Testis (tissue), 3 donors: ENCODE results near the gene ARID5B. TPM values are rescaled to one million over a fixed set of nuclear protein-coding genes. Genes with fewer than 3 reads are reported as not detected.

Experiments
- DNase-seq: peaks from one replicate; pipeline ENCODE4 v3.0.0-alpha.2; 2019
- H3K27ac ChIP-seq, 2 donors: fragments of 200-600 bp; sonication (generic); one replicate each; pipeline ENCODE4 v1.5.1; 2019
- H3K27me3 ChIP-seq: fragments of 200-600 bp; sonication (generic); one replicate; pipeline ENCODE4 v1.5.1; 2019
- H3K36me3 ChIP-seq: fragments of 200-600 bp; sonication (generic); one replicate; pipeline ENCODE4 v1.5.1; 2017; ENCODE audit warnings: low read depth; ENCODE audit errors: missing control alignments
- H3K4me1 ChIP-seq: fragments of 200-600 bp; sonication (generic); one replicate; pipeline ENCODE4 v1.5.1; 2019
- H3K4me3 ChIP-seq, 2 donors: fragments of 200-600 bp; sonication (generic); one replicate each; pipeline ENCODE4 v1.5.1; 2017 to 2019
- H3K9me3 ChIP-seq: fragments of 200-600 bp; sonication (generic); one replicate; pipeline ENCODE4 v1.5.1; 2017
- POLR2A ChIP-seq: fragments of 450-650 bp; IDR thresholded peaks from one replicate; pipeline ENCODE4 v1.6.1; 2017; ENCODE audit warnings: antibody characterized with exemption, mild to moderate bottlenecking, moderate library complexity
- WGBS, 2 donors: methylation state at CpG; one replicate each; pipeline ENCODE4 v1.1.5; 2018; 5-methylcytosine and 5-hydroxymethylcytosine counted together
- intact Hi-C: fragments of 100-400 bp; cut with DNase I; formaldehyde crosslinking; loops from one replicate; pipeline ENCODE4 v1.15.1; 2023; ENCODE audit warnings: low total_unique reads
- polyA plus RNA-seq: library from polyadenylated mRNA; stranded (reverse); fragments of 350-450 nt; fragmentation: Illumina TruSeq; extraction: RNeasy Lipid Tissue Mini Kit (QIAGEN cat#74804); gene quantifications from one replicate; pipeline ENCODE4 v1.2.3, GENCODE V29; 2014; ENCODE audit warnings: low read depth, low replicate concordance; ENCODE audit not compliant: insufficient read depth
- total RNA-seq, 2 donors: library from RNA; depleted of rRNA; stranded (reverse); fragments of >200 nt; gene quantifications; one replicate each; pipeline ENCODE4 v1.2.3, GENCODE V29; 2016
- TF ChIP-seq, protein P1 (sequence below), 3 experiments: fragments of 450-650 bp in 2 of 3; fragments of 200-600 bp in 1 of 3; sonication (generic) in 1 of 3; IDR thresholded peaks; one replicate each; pipeline ENCODE4 v1.5.1; 2016 to 2019; ENCODE audit warnings: antibody characterized with exemption in 3 of 3, mild to moderate bottlenecking in 2 of 3, moderate library complexity in 1 of 3

The ARID5B gene
- total and polyA plus RNA-seq, 3 donors from 2014 or later = 14.3 to 73.6 (median 52.1) TPM

DNA sequence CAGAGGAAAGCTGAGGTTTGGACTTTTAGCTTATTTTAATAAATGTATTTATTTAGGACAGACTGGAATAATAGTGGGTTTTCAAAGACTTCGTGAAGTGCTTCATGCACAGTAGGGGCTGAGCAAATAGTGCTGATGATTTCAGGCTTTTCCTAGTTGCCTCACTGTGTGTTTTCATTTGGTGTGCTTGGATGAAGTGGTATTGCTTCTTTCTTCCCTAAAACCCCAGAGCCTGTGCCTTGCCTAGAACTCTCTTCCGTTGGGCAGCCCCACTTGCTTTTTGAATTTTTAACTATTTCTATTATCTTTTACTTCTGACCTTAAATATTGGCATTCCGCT, 49.6 kb downstream of the ARID5B start:
- DNase-seq = no peak
- Histone ChIP-seq H3K9me3 (no peaks in the 10 kb centered on the region), H3K27me3 (no peaks in the 10 kb centered on the region), H3K27ac (no peak overlapping the region), H3K4me3 (no peak overlapping the region), H3K36me3 (no peaks in the 10 kb centered on the region), H3K4me1 (no peaks in the 10 kb centered on the region)
- TF ChIP-seq POLR2A = no peak
- TF ChIP-seq, protein P1, sequence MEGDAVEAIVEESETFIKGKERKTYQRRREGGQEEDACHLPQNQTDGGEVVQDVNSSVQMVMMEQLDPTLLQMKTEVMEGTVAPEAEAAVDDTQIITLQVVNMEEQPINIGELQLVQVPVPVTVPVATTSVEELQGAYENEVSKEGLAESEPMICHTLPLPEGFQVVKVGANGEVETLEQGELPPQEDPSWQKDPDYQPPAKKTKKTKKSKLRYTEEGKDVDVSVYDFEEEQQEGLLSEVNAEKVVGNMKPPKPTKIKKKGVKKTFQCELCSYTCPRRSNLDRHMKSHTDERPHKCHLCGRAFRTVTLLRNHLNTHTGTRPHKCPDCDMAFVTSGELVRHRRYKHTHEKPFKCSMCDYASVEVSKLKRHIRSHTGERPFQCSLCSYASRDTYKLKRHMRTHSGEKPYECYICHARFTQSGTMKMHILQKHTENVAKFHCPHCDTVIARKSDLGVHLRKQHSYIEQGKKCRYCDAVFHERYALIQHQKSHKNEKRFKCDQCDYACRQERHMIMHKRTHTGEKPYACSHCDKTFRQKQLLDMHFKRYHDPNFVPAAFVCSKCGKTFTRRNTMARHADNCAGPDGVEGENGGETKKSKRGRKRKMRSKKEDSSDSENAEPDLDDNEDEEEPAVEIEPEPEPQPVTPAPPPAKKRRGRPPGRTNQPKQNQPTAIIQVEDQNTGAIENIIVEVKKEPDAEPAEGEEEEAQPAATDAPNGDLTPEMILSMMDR (IDR thresholded peaks at IDR 0.05) = no peak
- 73 to 81% methylated on average over 3 of the region's 3 CpGs for WGBS, 2 donors
- intact Hi-C loops = no loop called here

DNA sequence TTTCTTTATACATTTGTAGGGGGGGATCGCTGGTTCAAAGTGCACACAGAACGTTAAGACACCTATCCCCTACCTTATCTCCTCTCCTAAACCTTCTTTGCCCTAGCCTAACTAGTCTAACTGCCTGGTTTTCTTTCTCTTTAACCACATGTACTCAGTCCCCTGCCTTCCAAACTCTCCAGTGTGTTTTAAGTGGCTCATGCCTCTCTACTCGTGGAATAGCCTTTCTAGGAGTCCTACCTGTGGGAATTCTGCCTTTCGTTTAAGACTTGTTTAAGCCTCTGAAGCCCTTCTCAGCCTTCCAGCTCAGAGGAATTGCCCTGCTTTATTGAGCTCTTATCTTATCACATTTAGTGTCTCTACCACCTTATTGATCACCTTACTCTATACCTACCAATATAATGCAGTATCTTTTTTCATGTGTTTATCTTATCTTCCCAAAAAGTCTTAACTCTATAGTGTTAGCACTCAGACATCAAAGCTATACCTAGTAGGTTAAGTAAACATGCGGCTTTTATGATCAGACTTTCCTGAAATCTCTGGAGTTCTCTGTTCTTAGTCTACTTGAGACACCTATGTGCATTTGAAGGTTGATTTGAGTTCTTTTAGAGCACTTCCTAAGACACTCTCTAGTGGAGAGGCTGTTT, 50.7 kb downstream of the ARID5B start:
- H3K36me3 ChIP-seq = no peaks in the 10 kb centered on the region
- H3K4me1 ChIP-seq = peaks cover 6% of the 10 kb centered on the region
- 85 to 90% methylated on average over 5 of the region's 5 CpGs for WGBS, 2 donors
- TF ChIP-seq POLR2A = no peak
- TF ChIP-seq, protein P1 (IDR thresholded peaks at IDR 0.05) = no peak
- H3K27ac ChIP-seq = no peak overlapping the region
- no peak overlapping the region for H3K4me3 ChIP-seq
- DNase-seq = no peak
- H3K9me3 ChIP-seq = no peaks in the 10 kb centered on the region
- intact Hi-C loops = no loop called here
- H3K27me3 ChIP-seq = no peaks in the 10 kb centered on the region

DNA sequence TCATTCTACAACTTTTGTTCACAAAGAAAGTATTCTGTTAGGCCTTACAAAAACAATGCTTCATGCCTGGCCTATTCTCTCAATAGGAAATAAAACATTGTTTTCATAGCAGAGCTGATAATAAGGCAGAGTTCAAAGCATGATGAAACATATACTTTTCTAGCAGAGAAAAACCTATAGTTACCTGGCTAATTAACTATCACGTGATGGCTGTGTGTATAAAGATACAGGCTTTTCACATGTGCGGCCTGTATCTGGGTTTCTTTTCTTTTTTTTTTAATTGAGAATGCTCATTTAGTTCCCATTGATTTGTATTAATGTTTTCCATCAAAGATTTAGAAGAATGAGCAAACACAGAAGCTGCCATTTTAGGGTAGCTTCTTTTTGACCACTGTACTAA, 51.7 kb downstream of the ARID5B start:
- H3K27me3 ChIP-seq = no peaks in the 10 kb centered on the region
- intact Hi-C loops = no loop called here
- 87 to 88% methylated on average over 2 of the region's 2 CpGs for WGBS, 2 donors
- H3K4me1 ChIP-seq = peaks cover 6% of the 10 kb centered on the region
- no peak for TF ChIP-seq POLR2A
- TF ChIP-seq, protein P1 (IDR thresholded peaks at IDR 0.05) = no peak
- DNase-seq = no peak
- no peak overlapping the region for H3K27ac ChIP-seq
- no peaks in the 10 kb centered on the region for H3K9me3 ChIP-seq
- H3K36me3 ChIP-seq = no peaks in the 10 kb centered on the region
- H3K4me3 ChIP-seq = no peak overlapping the region

DNA sequence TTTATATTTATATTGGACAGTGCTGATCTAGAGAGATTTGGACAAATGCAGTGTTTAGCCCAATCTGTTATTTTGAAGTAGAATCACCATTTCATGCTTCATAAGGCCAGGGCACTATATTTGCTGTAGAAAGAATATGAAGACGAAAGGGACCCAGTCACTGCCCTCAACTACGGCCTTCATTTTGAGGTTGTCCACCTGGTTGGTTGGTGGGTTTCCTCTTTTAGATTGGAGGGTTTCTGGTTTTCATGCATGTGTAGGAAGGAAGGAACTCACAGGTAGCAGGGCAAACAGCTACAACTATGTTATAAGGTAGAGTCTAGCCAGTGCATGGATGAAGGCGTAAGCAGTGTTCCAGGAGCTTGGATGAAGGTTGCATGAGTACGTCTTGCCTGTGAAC, 56.3 kb downstream of the ARID5B start:
- Histone ChIP-seq H3K36me3 (no peaks in the 10 kb centered on the region), H3K27ac (no peak overlapping the region), H3K27me3 (no peaks in the 10 kb centered on the region), H3K9me3 (no peaks in the 10 kb centered on the region), H3K4me3 (no peak overlapping the region), H3K4me1 (peaks cover 6% of the 10 kb centered on the region)
- 92 to 96% methylated on average over 4 of the region's 4 CpGs for WGBS, 2 donors
- no peak for DNase-seq
- TF ChIP-seq POLR2A = no peak
- TF ChIP-seq, protein P1 (IDR thresholded peaks at IDR 0.05) = no peak
- intact Hi-C loops = no loop called here

DNA sequence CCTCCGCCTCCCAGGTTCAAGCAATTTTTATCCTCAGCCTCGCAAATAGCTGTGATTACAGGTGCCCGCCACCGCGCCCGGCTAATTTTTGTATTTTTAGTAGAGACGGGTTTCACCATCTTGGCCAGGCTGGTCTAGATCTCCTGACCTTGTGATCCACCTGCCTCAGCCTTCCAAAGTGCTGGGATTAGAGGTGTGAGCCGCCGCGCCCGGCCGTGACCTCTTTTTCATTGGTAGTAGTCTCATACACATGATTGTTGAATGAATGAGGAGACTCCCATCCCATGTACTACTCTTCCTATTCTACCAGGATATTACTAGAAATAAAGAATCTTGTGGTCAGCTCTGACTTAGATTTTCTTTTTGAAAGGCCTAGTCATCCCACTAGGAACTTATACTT, 56.8 kb downstream of the ARID5B start:
- Histone ChIP-seq H3K9me3 (no peaks in the 10 kb centered on the region), H3K36me3 (no peaks in the 10 kb centered on the region), H3K4me1 (peaks cover 6% of the 10 kb centered on the region), H3K27me3 (no peaks in the 10 kb centered on the region), H3K27ac (no peak overlapping the region), H3K4me3 (no peak overlapping the region)
- 96% methylated on average over 12 of the region's 12 CpGs for WGBS, 2 donors
- intact Hi-C loops = no loop called here
- DNase-seq = no peak
- TF ChIP-seq, protein P1 (IDR thresholded peaks at IDR 0.05) = no peak
- TF ChIP-seq POLR2A = no peak
